ENCODE data around the gene NECTIN4.

DNA sequence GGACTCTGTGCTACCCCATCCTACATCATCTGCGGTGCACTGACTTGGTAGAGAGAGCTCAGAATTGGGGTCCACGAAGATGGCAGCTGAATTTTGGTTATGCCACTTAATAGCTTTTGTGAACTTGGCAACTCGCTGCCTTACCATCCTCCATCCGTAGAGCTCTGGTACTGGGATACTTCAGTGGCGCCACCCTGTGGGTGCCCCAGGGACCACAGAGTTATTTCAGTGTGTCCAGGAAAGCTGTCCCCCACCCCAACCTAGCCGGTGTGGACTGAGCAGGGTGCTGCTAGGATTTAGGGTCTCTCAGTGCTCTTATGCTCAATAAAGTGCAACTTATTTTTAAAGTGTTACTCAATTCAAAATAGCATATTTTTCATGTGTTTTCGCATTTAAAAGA lies 34.6 kb downstream of the NECTIN4 start:
- TF ChIP-seq POLR2A (IDR thresholded peaks at IDR 0.05) (no peak), CTCF (IDR thresholded peaks at IDR 0.05) (no peak)
